Mesenteric fat pad (tissue), 1 donor: Measurements from ENCODE around the gene KANSL1. TPM values are rescaled to one million over a fixed set of nuclear protein-coding genes. Genes with fewer than 3 reads are reported as not detected.
"Not testable (repeated sequence)": the region's sequence is repeated elsewhere in the genome, so short reads cannot be mapped to it uniquely, and the experiment has no call there.

Experiments
- DNase-seq: peaks from one replicate; pipeline ENCODE4 v3.0.0-alpha.2; 2020; ENCODE audit warnings: low spot score
- long read RNA-seq: library from polyadenylated mRNA; unstranded; transcript quantifications from one replicate; pipeline ENCODE4 v2.0.0, GENCODE V29; 2020
- total RNA-seq: library from RNA; stranded (reverse); fragmentation: NEBNext Ultra II Directional; extraction: Animal tissue kit (Norgen Biotek cat#: 25700); gene quantifications from one replicate; pipeline ENCODE4 v1.2.1, GENCODE V29; 2021
- donor health status: DM: yes; HTN: yes; CAD: no.

Gene KANSL1
- total RNA-seq, result 67.8 TPM
- long read RNA-seq, partial matches to known transcripts, result 10 of 30 reads
- long read RNA-seq, other reads (novel, unspliced or antisense), result 14 of 30 reads

DNA sequence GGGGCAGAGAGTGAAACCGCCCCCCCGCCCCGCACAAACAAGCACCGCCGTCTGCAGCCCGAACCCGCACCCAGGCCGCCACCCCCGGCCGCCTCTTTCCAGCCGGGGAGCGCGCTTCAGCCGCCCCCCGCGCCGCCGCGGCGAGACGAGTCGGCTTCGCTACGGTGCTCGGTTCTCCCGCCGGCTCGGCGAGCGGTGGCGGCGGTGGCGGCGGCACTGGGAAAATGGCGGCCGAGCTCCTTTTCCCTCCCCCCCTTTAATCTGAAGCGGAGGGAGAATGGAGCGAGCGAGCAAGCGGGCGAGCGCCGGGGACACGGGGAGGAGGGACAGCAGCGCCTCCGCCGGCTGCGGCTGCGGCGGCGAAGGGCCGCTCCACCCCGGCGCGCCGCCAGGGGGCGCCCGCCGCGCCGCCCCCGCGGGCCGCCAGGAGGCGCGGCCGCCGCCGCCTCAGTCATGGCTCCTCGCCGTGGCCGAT, at the start of gene KANSL1:
KANSL1 (minus strand) TSS at position 279 of the 475 bp plus-strand sequence. CDS start 21,286 bp downstream, outside the sequence.
- DNase-seq, result peak; percentile 97

DNA sequence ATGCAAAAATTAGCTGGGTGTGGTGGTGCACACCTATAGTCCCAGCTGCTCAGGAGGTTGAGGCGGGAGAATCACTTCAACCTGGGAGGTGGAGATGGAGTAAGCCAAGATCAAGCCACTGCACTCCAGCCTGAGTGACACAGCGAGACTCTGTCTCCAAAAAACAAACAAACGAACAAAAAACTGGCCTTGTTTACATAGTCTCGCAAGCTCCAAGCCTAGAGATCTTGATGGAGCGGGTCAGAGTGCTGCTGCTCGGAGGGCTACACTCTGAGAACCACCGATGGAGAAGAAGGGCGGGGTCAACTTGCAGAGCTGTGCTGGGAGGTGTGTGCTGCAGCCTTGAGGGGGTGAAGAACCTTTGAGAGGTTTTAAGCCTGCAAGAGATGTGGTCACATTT, 38.1 kb upstream of the KANSL1 start:
- not testable (repeated sequence) for DNase-seq

DNA sequence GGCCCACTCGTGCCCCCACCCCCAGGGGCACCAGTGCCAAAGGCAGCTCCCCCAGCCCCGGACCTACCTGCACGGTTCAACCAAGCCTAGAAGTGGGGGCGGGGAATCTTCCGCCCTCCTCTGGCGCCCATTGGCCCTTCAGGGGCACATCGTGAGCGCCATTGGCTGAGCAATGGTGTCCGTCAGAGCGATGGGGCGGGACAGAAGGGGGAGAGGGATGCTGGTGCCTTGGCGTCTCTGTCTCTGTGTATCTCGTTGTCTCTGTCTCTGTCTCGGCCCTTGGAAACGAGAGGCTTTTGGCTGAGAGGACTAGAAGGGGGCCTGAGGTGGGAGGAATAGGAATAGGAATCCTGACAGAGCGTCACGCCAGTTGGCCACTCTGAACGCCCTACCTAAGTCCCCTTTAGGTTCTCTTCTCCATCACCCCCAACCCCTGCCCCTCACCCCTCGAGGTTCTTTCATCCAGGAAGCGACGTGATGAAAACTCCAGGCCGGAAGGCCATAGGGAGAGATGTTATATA, 32.1 kb upstream of the KANSL1 start:
- DNase-seq, result peak; percentile 98

GRCh38 chr17:46224864-46225263, 31.6 kb upstream of the KANSL1 start:
- DNase-seq, result not testable (repeated sequence)

GRCh38 chr17:46223041-46223440, 29.8 kb upstream of the KANSL1 start:
- not testable (repeated sequence) for DNase-seq

DNA sequence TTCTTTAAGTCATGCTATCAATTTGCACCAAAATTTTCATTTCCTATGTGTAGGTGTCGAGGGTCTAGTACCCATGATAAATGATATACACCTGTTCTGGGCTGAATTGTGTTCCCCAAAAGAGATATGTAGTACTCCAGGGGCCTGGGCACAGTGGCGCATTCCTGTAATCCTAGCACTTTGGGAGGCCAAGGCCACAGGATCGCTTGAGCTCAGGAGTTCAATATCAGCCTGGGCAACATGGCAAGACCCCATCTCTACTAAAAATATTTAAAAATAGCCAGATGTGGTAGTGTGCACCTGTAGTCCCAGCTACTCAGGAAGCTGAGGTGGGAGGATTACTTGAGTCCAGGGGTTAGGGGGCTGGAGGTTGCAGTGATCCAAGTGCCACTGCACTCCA, 23.5 kb upstream of the KANSL1 start:
- no peak for DNase-seq

DNA sequence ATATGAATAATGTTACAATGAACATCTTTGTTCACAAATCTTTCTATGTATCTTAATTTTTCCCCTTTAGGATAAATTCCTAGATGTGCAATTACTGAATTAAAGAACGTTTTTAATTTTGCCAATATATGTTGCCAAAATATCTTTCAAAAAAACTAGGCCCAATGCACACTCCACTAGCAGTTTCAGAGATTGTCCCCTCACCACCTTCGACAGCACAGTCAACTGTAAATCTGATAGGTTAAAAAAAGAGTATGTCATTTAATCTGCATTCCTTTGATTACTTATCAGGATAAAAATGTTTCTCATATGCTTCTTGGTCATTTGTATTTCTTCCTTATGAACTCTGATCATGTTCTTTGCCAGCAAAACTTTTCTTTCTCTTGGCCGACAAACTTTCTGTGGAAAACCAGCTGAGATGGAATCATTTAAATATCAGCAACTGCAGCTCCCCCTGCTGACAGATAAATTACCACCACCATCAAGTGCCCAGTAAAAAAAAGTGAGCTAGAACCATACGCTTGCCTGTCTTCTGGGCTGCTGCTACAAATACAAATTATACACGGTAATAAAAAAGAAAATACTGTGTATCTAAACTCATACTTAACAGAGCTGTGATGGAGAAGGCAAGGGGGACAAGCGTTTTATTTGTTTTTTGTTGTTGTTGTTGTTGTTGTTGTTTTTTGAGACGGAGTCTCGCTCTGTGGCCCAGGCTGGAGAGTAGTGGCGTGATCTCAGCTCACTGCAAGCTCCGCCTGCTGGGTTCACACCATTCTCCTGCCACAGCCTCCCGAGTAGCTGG, 19.6 kb upstream of the KANSL1 start:
- no peak for DNase-seq

DNA sequence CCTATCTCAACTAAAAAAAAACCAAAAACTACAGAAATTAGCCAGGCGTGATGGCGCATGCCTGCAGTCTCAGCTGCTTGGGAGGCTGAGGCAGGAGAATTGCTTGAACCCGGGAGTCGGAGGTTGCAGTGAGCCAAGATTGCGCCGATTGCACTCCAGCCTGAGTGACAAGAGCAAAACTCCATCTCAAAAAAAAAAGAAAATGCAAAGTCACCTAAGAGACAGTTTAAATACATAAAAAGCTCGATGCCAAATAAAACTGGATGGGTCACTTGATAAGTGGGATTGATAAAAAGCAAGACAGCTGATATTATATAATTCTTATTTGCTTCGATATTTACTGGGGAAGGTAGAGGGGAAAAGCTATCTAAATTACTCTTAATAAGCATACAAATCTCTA, 15.8 kb upstream of the KANSL1 start:
- no peak for DNase-seq

- DNase-seq, result no peak
Observed at GRCh38 chr17:46205975-46206374, 12.7 kb upstream of the KANSL1 start.

GRCh38 chr17:46202424-46202823, 9.2 kb upstream of the KANSL1 start:
- no peak for DNase-seq

GRCh38 chr17:46201491-46201890, 8.3 kb upstream of the KANSL1 start:
- no peak for DNase-seq

DNA sequence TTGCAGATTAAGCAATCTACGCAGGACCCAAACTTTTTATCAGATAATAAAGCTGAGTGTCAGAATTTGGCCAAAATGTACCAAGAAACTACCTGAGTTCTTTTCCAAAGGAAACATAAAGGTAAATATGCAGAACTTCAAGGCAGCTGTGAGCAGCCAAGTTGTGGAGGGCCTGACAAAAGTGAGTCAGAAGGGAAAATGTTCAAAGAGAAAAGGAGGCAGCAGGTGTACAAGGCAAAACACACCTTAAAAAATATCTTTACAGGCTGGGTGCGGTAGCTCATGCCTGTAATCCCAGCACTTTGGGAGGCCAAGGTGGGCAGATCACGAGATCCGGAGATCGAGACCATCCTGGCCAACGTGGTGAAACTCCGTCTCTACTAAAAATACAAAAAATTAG, 7.0 kb upstream of the KANSL1 start:
- DNase-seq, result no peak

- no peak for DNase-seq
Observed at GRCh38 chr17:46199379-46199778, 6.2 kb upstream of the KANSL1 start.

DNA sequence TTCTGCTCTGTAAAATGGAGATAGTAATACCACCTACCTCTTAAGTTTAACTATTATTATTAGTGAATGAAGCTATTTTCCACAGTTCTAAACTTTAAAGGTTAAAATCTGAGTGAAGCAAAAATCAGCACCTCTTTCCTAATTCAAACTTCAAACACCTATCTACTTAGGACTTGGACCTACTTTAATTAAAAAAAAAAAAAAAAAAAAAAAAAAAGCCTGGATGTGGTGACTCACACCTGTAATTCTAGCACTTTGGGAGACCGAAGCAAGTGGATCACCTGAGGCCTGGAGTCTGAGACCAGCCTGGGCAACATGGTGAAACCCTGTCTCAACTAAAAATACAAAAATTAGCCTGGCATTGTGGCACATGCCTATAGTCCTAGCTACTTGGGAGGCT, 5.0 kb upstream of the KANSL1 start:
- DNase-seq, result no peak

DNA sequence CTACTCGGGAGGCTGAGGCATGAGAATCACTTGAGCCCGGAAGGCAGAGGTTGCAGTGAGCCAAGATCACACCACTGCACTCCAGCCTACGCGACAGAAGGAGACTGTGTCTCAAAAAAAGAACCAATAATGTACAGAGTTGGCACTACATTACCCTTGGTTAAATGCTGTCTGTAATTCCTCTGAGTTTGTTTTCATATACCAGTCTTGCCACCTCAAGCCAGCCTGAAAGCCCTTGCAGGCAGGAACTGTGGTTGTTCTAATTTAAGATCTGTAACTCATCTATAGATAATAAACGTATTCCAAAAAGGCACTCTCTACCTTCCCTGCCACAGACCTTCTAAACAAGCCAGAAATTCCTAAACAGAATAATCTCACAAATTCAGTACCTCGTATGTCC, 4.3 kb upstream of the KANSL1 start:
- DNase-seq, result no peak

- DNase-seq, result no peak
Observed at GRCh38 chr17:46195939-46196716, 2.9 kb upstream of the KANSL1 start.

- no peak for DNase-seq
Observed at GRCh38 chr17:46195217-46195855, 2.1 kb upstream of the KANSL1 start.

- no peak for DNase-seq
Observed at GRCh38 chr17:46194393-46195216, 1.4 kb upstream of the KANSL1 start.

- peak; percentile 99 for DNase-seq
Observed at GRCh38 chr17:46193626-46194392, 580 bp upstream of the KANSL1 start.
